WTC11 (cell line): ENCODE results near the gene MYL5.

Experiments
- AFF4 ChIP-seq: sonication (generic); formaldehyde crosslinking; IDR thresholded peaks from 2 replicates; pipeline ENCODE4 v1.8.1; 2023; ENCODE audit warnings: mild to moderate bottlenecking, missing genetic modification reagents, borderline replicate concordance
- AR ChIP-seq: fragments of 250-450 bp; sonication (Bioruptor Pico); IDR thresholded peaks from 2 replicates; pipeline ENCODE4 v1.9.0; 2021; ENCODE audit warnings: mild to moderate bottlenecking
- ATF3 ChIP-seq: sonication (generic); formaldehyde crosslinking; conservative IDR thresholded peaks from 2 replicates; pipeline ENCODE4 v1.8.1; 2022; ENCODE audit warnings: mild to moderate bottlenecking, missing genetic modification reagents
- CTCF ChIP-seq: fragments of 200-600 bp; IDR thresholded peaks from 2 replicates; pipeline ENCODE4 v1.8.0; 2022; ENCODE audit warnings: antibody characterized with exemption
- ETV6 ChIP-seq: sonication (generic); formaldehyde crosslinking; IDR thresholded peaks from 2 replicates; pipeline ENCODE4 v1.8.1; 2022; ENCODE audit warnings: mild to moderate bottlenecking, missing genetic modification reagents
- IRF2 ChIP-seq: sonication (generic); formaldehyde crosslinking; IDR thresholded peaks from 2 replicates; pipeline ENCODE4 v1.8.0; 2022; ENCODE audit warnings: low read depth, missing genetic modification reagents, borderline replicate concordance
- USF2 ChIP-seq: sonication (generic); formaldehyde crosslinking; IDR thresholded peaks from 2 replicates; pipeline ENCODE4 v1.8.1; 2023; ENCODE audit warnings: mild to moderate bottlenecking, missing genetic modification reagents, moderate library complexity
- ZNF138 ChIP-seq: sonication (generic); formaldehyde crosslinking; conservative IDR thresholded peaks from 2 replicates; pipeline ENCODE4 v1.8.1; 2022; ENCODE audit warnings: mild to moderate bottlenecking, moderate library complexity, missing genetic modification reagents
- ZNF423 ChIP-seq: fragments of 250-450 bp; sonication (Bioruptor Pico); IDR thresholded peaks from 2 replicates; pipeline ENCODE4 v2.1.2; 2022; ENCODE audit warnings: mild to moderate bottlenecking, moderate library complexity
- ZNF671 ChIP-seq: fragments of 250-450 bp; sonication (Bioruptor Pico); IDR thresholded peaks from 2 replicates; pipeline ENCODE4 v1.8.0; 2021; ENCODE audit warnings: mild to moderate bottlenecking

GRCh38 chr4:658681-659667 lies 15.4 kb upstream of the MYL5 start:
- no peak for TF ChIP-seq ZNF671 (CRISPR knock-in tag)
- no peak for TF ChIP-seq AR (CRISPR knock-in tag)
- no peak for TF ChIP-seq CTCF
- TF ChIP-seq ETV6, result no peak
- no peak for TF ChIP-seq ZNF423
- TF ChIP-seq USF2, result no peak
- TF ChIP-seq AFF4 (CRISPR knock-in tag), result no peak
- TF ChIP-seq IRF2 (CRISPR knock-in tag), result no peak
- no peak for TF ChIP-seq ZNF138 (CRISPR knock-in tag)
- TF ChIP-seq ATF3 (CRISPR knock-in tag), result no peak
